H1 (cell line): ENCODE results near the gene TRAIP. TPM values are rescaled to one million over a fixed set of nuclear protein-coding genes. Genes with fewer than 3 reads are reported as not detected.

ENCODE experiments used
- CTCF ChIA-PET: fragments of 300-600 bp; sonication (Branson Sonifier 250); formaldehyde crosslinking; loops from one replicate; lab custom pipeline; 2021; ENCODE audit not compliant: partially characterized antibody; lab: Charles Lee
- POLR2A ChIA-PET: fragments of 300-600 bp; sonication (Branson Sonifier 250); formaldehyde crosslinking; loops from one replicate; lab custom pipeline; 2021; ENCODE audit warnings: inconsistent platforms; ENCODE audit not compliant: partially characterized antibody; lab: Charles Lee
- DNase-seq, 2 experiments: peaks; one replicate each; pipeline versions ENCODE4 v3.0.0 to v3.0.0-alpha.2; 2010 to 2022; ENCODE audit warnings: low spot score in 2 of 2, low read depth in 1 of 2, mixed read lengths in 1 of 2
- FAIRE-seq: peaks from 2 replicates; lab custom pipeline; 2011; peaks lifted over from hg19 to GRCh38; lab: Jason Lieb, UNC
- H2AFZ ChIP-seq: 2 replicates; pipeline ENCODE4 v1.8.1; 2012; ENCODE audit warnings: low read length, inconsistent platforms
- H2AK5ac ChIP-seq: 2 replicates; pipeline ENCODE4 v1.6.1; 2013; ENCODE audit warnings: low read depth, low read length
- H2BK120ac ChIP-seq: replicated peaks from 2 replicates; pipeline ENCODE3; 2013; ENCODE audit warnings: low read depth, low read length, inconsistent platforms
- H2BK12ac ChIP-seq: 2 replicates; pipeline ENCODE4 v1.6.1; 2013; ENCODE audit warnings: low read depth, low read length
- H2BK15ac ChIP-seq: 2 replicates; pipeline ENCODE4 v1.6.1; 2013; ENCODE audit warnings: low read length
- H2BK20ac ChIP-seq: 2 replicates; pipeline ENCODE4 v1.6.1; 2013; ENCODE audit warnings: low read length
- H2BK5ac ChIP-seq: 2 replicates; pipeline ENCODE4 v1.6.1; 2013; ENCODE audit warnings: low read depth, low read length
- H3K14ac ChIP-seq: 2 replicates; pipeline ENCODE4 v1.6.1; 2013; ENCODE audit warnings: inconsistent platforms; ENCODE audit not compliant: insufficient read length
- H3K18ac ChIP-seq: 2 replicates; pipeline ENCODE4 v1.6.1; 2013; ENCODE audit warnings: low read length; ENCODE audit errors: extremely low read depth
- H3K23ac ChIP-seq: 2 replicates; pipeline ENCODE4 v1.6.1; 2013; ENCODE audit warnings: inconsistent platforms; ENCODE audit not compliant: insufficient read length
- H3K23me2 ChIP-seq: 2 replicates; pipeline ENCODE4 v1.6.1; 2013; ENCODE audit warnings: low read depth, low read length
- H3K27ac ChIP-seq: 2 replicates; pipeline ENCODE4 v1.6.1; 2011; ENCODE audit warnings: low read depth, low read length, inconsistent platforms
- H3K27me3 ChIP-seq, 4 experiments: replicated peaks in 1 of 4; 1 replicate in 1 of 4; 2 replicates in 3 of 4; pipeline versions ENCODE4 v1.6.1 to v1.8.1; 2011 to 2013; ENCODE audit warnings: low read length in 3 of 4, mild to moderate bottlenecking in 3 of 4, inconsistent platforms in 2 of 4, mixed read lengths in 2 of 4, moderate library complexity in 1 of 4; ENCODE audit not compliant: control insufficient read depth in 3 of 4, insufficient read depth in 3 of 4; ENCODE audit errors: extremely low read depth in 1 of 4
- H3K36me3 ChIP-seq, 4 experiments: 2 replicates each; pipeline versions ENCODE4 v1.6.1 to v1.8.1; 2011 to 2013; ENCODE audit warnings: mild to moderate bottlenecking in 4 of 4, low read length in 3 of 4, moderate library complexity in 2 of 4, control low read depth in 1 of 4, inconsistent platforms in 1 of 4; ENCODE audit not compliant: insufficient read depth in 4 of 4, control insufficient read depth in 2 of 4
- H3K4ac ChIP-seq: replicated peaks from 2 replicates; pipeline ENCODE3; 2013; ENCODE audit warnings: low read length, low read depth, mixed read lengths, inconsistent platforms; ENCODE audit not compliant: insufficient read length
- H3K4me1 ChIP-seq, 4 experiments: replicated peaks in 1 of 4; 1 replicate in 1 of 4; 2 replicates in 3 of 4; pipeline versions ENCODE4 v1.6.1 to v1.8.1; 2011 to 2013; ENCODE audit warnings: low read length in 3 of 4, inconsistent platforms in 2 of 4, mixed read lengths in 1 of 4; ENCODE audit not compliant: insufficient read depth in 4 of 4, control insufficient read depth in 3 of 4
- H3K4me2 ChIP-seq, 2 experiments: 2 replicates each; pipeline versions ENCODE4 v1.6.1 to v1.8.1; 2011 to 2013; ENCODE audit warnings: low read depth in 2 of 2, low read length in 2 of 2, control low read depth in 1 of 2, inconsistent platforms in 1 of 2, mild to moderate bottlenecking in 1 of 2; ENCODE audit not compliant: insufficient read depth in 1 of 2
- H3K4me3 ChIP-seq, 4 experiments: fragments of 200-600, 300-600 bp in 1 of 4; sonication (generic), shearing (Covaris generic), sonication (Bioruptor Twin) in 1 of 4; 2 replicates each; pipeline versions ENCODE4 v1.5.1 to v1.8.1; 2011 to 2016; ENCODE audit warnings: low read length in 4 of 4, low read depth in 3 of 4, control low read depth in 2 of 4, inconsistent platforms in 2 of 4, mild to moderate bottlenecking in 2 of 4, mixed read lengths in 1 of 4, moderate library complexity in 1 of 4; ENCODE audit not compliant: insufficient read depth in 2 of 4; ENCODE audit errors: extremely low read depth in 1 of 4
- H3K56ac ChIP-seq: replicated peaks from 2 replicates; pipeline ENCODE3; 2013; ENCODE audit warnings: low read depth, mild to moderate bottlenecking, mixed read lengths, low read length, inconsistent platforms; ENCODE audit not compliant: insufficient read length
- H3K79me1 ChIP-seq: 2 replicates; pipeline ENCODE4 v1.6.1; 2013; ENCODE audit warnings: low read depth, low read length, control low read depth
- H3K79me2 ChIP-seq, 2 experiments: 2 replicates each; pipeline versions ENCODE4 v1.6.1 to v1.8.1; 2012 to 2013; ENCODE audit warnings: low read length in 2 of 2, mild to moderate bottlenecking in 2 of 2, inconsistent platforms in 1 of 2; ENCODE audit not compliant: insufficient read depth in 2 of 2, control insufficient read depth in 1 of 2
- H3K9ac ChIP-seq, 4 experiments: replicated peaks in 1 of 4; 1 replicate in 1 of 4; 2 replicates in 3 of 4; pipeline versions ENCODE4 v1.6.1 to v1.8.1; 2011 to 2013; ENCODE audit warnings: low read depth in 3 of 4, low read length in 3 of 4, control low read depth in 2 of 4, mild to moderate bottlenecking in 2 of 4, moderate library complexity in 2 of 4, inconsistent platforms in 1 of 4; ENCODE audit errors: extremely low read depth in 1 of 4
- H3K9me3 ChIP-seq, 2 experiments: 2 replicates each; pipeline versions ENCODE4 v1.6.1 to v1.8.1; 2012 to 2013; ENCODE audit warnings: mild to moderate bottlenecking in 2 of 2, moderate library complexity in 2 of 2, control low read depth in 1 of 2, inconsistent platforms in 1 of 2, low read depth in 1 of 2, low read length in 1 of 2, mixed read lengths in 1 of 2; ENCODE audit not compliant: insufficient read depth in 2 of 2
- H4K20me1 ChIP-seq, 2 experiments: replicated peaks in 1 of 2; 2 replicates each; pipeline versions ENCODE3 to v1.8.1; 2011 to 2013; ENCODE audit warnings: inconsistent platforms in 2 of 2, low read length in 2 of 2, mild to moderate bottlenecking in 1 of 2; ENCODE audit not compliant: insufficient read depth in 2 of 2, control insufficient read depth in 1 of 2
- H4K5ac ChIP-seq: 2 replicates; pipeline ENCODE4 v1.6.1; 2013; ENCODE audit warnings: low read length, low read depth, mixed read lengths, inconsistent platforms; ENCODE audit not compliant: insufficient read length
- H4K8ac ChIP-seq: 2 replicates; pipeline ENCODE4 v1.8.0; 2013; ENCODE audit warnings: mild to moderate bottlenecking, moderate library complexity, low read length, inconsistent platforms; ENCODE audit not compliant: insufficient read depth; ENCODE audit errors: extremely low read depth
- H4K91ac ChIP-seq: replicated peaks from 2 replicates; pipeline ENCODE3; 2013; ENCODE audit warnings: low read length, mixed read lengths, inconsistent platforms; ENCODE audit not compliant: insufficient read length
- CBX8 ChIP-seq: fragments of 300-800, 300-1000 bp; sonication (generic); IDR thresholded peaks from 2 replicates; pipeline ENCODE4 v1.7.1; 2016; ENCODE audit warnings: low read depth, low read length, borderline replicate concordance
- CTCF ChIP-seq, 3 experiments: IDR thresholded peaks; 1 replicate in 2 of 3; 2 replicates in 1 of 3; pipeline versions ENCODE4 v1.5.1 to v1.6.1; 2011; ENCODE audit warnings: low read length in 3 of 3, mild to moderate bottlenecking in 3 of 3, inconsistent platforms in 2 of 3, low read depth in 1 of 3, moderate library complexity in 1 of 3; ENCODE audit not compliant: insufficient read depth in 1 of 3; ENCODE audit errors: control extremely low read depth in 1 of 3
- KDM4A ChIP-seq: IDR thresholded peaks from one replicate; pipeline ENCODE4 v1.7.1; 2012; ENCODE audit warnings: low read depth, mild to moderate bottlenecking, moderate library complexity, low read length, inconsistent platforms; ENCODE audit not compliant: severe bottlenecking
- POLR2AphosphoS5 ChIP-seq: IDR thresholded peaks from 2 replicates; pipeline ENCODE4 v1.6.1; 2011; ENCODE audit warnings: low read depth, low read length
- SAP30 ChIP-seq: fragments of 300-600 bp; sonication (generic); IDR thresholded peaks from 2 replicates; pipeline ENCODE4 v1.7.1; 2012; ENCODE audit warnings: low read length, moderate library complexity, mild to moderate bottlenecking, inconsistent platforms; ENCODE audit not compliant: insufficient read depth, insufficient replicate concordance
- ZNF274 ChIP-seq: IDR thresholded peaks from 2 replicates; pipeline ENCODE4 v1.7.0; 2012; ENCODE audit warnings: low read length, borderline replicate concordance; ENCODE audit errors: extremely low read depth
- WGBS, 2 experiments: shearing (Covaris generic) in 1 of 2; methylation state at CpG; one replicate each; pipeline versions ENCODE4 v1.1.6 to v1.1.7; 2013 to 2015; ENCODE audit warnings: low lambda C conversion rate in 2 of 2, mixed read lengths in 2 of 2, inconsistent platforms in 1 of 2, low coverage in 1 of 2, missing lambda C conversion rate in 1 of 2; ENCODE audit not compliant: insufficient replicate concordance in 2 of 2, insufficient coverage in 1 of 2, insufficient read length in 1 of 2; ENCODE audit errors: extremely low coverage in 1 of 2, missing lambda C conversion rate in 1 of 2; 5-methylcytosine and 5-hydroxymethylcytosine counted together
- polyA plus RNA-seq, 7 experiments: library from polyadenylated mRNA; depleted of rRNA in 3 of 7; stranded (reverse) in 5 of 7; unstranded in 2 of 7; fragments of >200 nt in 5 of 7; fragments of 200-250 nt in 2 of 7; gene quantifications; 1 replicate in 5 of 7; 2 replicates in 1 of 7; 4 replicates in 1 of 7; pipeline versions ENCODE4 v1.2.1 to v1.2.3, GENCODE V29; 2011 to 2013; ENCODE audit warnings: missing spikeins in 2 of 7, mixed read lengths in 2 of 7
- total RNA-seq: library from RNA; stranded (reverse); fragmentation: NEBNext Ultra II Directional; extraction: Animal tissue kit (Norgen Biotek cat#: 25700); gene quantifications from 2 replicates; pipeline ENCODE4 v1.2.1, GENCODE V29; 2021
- TF ChIP-seq, protein P1 (sequence below): IDR thresholded peaks from 2 replicates; pipeline ENCODE4 v1.6.1; 2012; ENCODE audit warnings: inconsistent platforms

TRAIP gene
- total and polyA plus RNA-seq, 2 of the 8 experiments (the other 6 are each of a cell fraction or from before 2014, with no cell fraction given): 27.7 to 28.1 TPM

GRCh38 chr3:49868862-49869466 lies 12.6 kb upstream of the TRAIP start:
- POLR2A ChIA-PET: interaction anchor here (0.8 to 14.0 kb wide), 9 partner anchors 12 to 83 kb away, joined by 3 to 149 read pairs (median 3); partner anchors contain the start of genes IP6K1, MST1R and TRAIP
- peak overlapping the region; percentile 95; the same call in 1 of the 2 replicates for H2BK5ac ChIP-seq
- TF ChIP-seq CTCF (IDR thresholded peaks at IDR 0.05; ENCODE audit: control extremely low read depth in 1 of 3, insufficient read depth in 1 of 3, low read depth in 1 of 3, low read length in 3 of 3) (no peak), CBX8 (no peak), POLR2AphosphoS5 (no peak), SAP30 (peak; percentile 81), ZNF274 (no peak), KDM4A (peak; percentile 27)
- TF ChIP-seq, protein P1, sequence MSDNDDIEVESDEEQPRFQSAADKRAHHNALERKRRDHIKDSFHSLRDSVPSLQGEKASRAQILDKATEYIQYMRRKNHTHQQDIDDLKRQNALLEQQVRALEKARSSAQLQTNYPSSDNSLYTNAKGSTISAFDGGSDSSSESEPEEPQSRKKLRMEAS: peak; percentile 96

More at GRCh38 chr3:49868862-49869466, 12.6 kb upstream of the TRAIP start:
- Histone ChIP-seq H2BK15ac (peak overlapping the region; percentile 81; the same call in 1 of the 2 replicates), H4K91ac (peak overlapping the region; percentile 98), H3K9ac (peak overlapping the region in 2 of 4 experiments; percentile 25 to 63; a peak in 5 of 7 replicates), H4K8ac (0 out of 2 replicates have a peak overlapping the region, but pooled peaks have one; percentile 83), H2AK5ac (peak overlapping the region; percentile 47; the same call in 1 of the 2 replicates), H3K4ac (peak overlapping the region; percentile 95), H3K4me1 (peaks cover 11 to 47% (median 32%) of the 10 kb centered on the region in 4 experiments), H3K56ac (peak overlapping the region; percentile 75), H2BK120ac (no peak overlapping the region), H3K27me3 (peaks cover 0 to 5% (median 3%) of the 10 kb centered on the region in 4 experiments; a peak in 2 of 7 replicates), H3K9me3 (no peaks in the 10 kb centered on the region), H2BK20ac (peak overlapping the region; percentile 23; the same call in 1 of the 2 replicates), H3K4me3 (peak overlapping the region; percentile 64 to 74 (median 68)), H3K14ac (no peak overlapping the region), H2BK12ac (peak overlapping the region; percentile 22; the same call in 1 of the 2 replicates), H3K79me2 (peaks cover 3 to 48% of the 10 kb centered on the region in 2 experiments; a peak in 3 of 4 replicates), H3K23me2 (peaks cover 13% of the 10 kb centered on the region; the same call in 1 of the 2 replicates), H3K4me2 (peak overlapping the region; percentile 94), H3K23ac (no peak overlapping the region), H3K27ac (no peak overlapping the region; the same call in 1 of the 2 replicates), H4K20me1 (peaks cover 12 to 19% of the 10 kb centered on the region in 2 experiments), H3K79me1 (peaks cover 22% of the 10 kb centered on the region), H2AFZ (no peak overlapping the region), H4K5ac (peak overlapping the region; percentile 57), H3K18ac (peak overlapping the region; percentile 34; the same call in 1 of the 2 replicates), H3K36me3 (no peaks in the 10 kb centered on the region)
- CTCF ChIA-PET: interaction anchor here (0.6 to 11.7 kb wide), 7 partner anchors 12 to 134 kb away, joined by 3 to 89 read pairs (median 17); partner anchors contain the start of gene TRAIP
- 4% methylated on average over 11 of the region's 23 CpGs; no CpG with 5 or more reads in 1 of the 2 experiments for WGBS, 2 experiments
- FAIRE-seq (no peak), DNase-seq (peak in 1 of 2 experiments; percentile 76)
